ENCODE results near the gene EIF3C.
"Not testable (repeated sequence)": the region's sequence is repeated elsewhere in the genome, so short reads cannot be mapped to it uniquely, and the experiment has no call there.

EIF3C gene

GRCh38 chr16:28740631-28741030, 29.4 kb downstream of the EIF3C start:
- not testable (repeated sequence) for H4K91ac ChIP-seq (ENCODE audit: low read depth, low read length, poor library complexity); H3K14ac ChIP-seq (ENCODE audit: low read length); H3K23ac ChIP-seq (ENCODE audit: low read depth, low read length, poor library complexity); DNase-seq (ENCODE audit: low spot score); H2AFZ ChIP-seq (ENCODE audit: low read length); H4K8ac ChIP-seq (ENCODE audit: low read depth, low read length); H3K9ac ChIP-seq (ENCODE audit: low read depth, low read length, poor library complexity); H3K9me3 ChIP-seq (replicated peaks in 1 of 2; ENCODE audit: control insufficient read depth in 2 of 2, insufficient read depth in 1 of 2, low read depth in 1 of 2, low read length in 2 of 2); H3K27ac ChIP-seq (replicated peaks; ENCODE audit: low read length); H3K79me1 ChIP-seq (ENCODE audit: low read depth, low read length); H3K4ac ChIP-seq (ENCODE audit: low read length); H3K18ac ChIP-seq (ENCODE audit: low read length); H3K27me3 ChIP-seq (ENCODE audit: control insufficient read depth in 3 of 3, insufficient read depth in 3 of 3, low read depth in 1 of 3, low read length in 3 of 3); H3K4me3 ChIP-seq (ENCODE audit: low read length in 2 of 2); H2BK12ac ChIP-seq (ENCODE audit: low read length); H2AK5ac ChIP-seq (ENCODE audit: low read depth, low read length); H3K4me1 ChIP-seq (ENCODE audit: control insufficient read depth in 2 of 2, insufficient read depth in 1 of 2, low read depth in 1 of 2, low read length in 2 of 2); H3K36me3 ChIP-seq (replicated peaks in 1 of 2; ENCODE audit: control insufficient read depth in 2 of 2, insufficient read depth in 2 of 2, low read length in 2 of 2); H2BK5ac ChIP-seq (ENCODE audit: low read length); H2BK120ac ChIP-seq (ENCODE audit: low read depth, low read length); H2BK15ac ChIP-seq (ENCODE audit: low read length); H3K4me2 ChIP-seq (ENCODE audit: insufficient read depth, low read length, poor library complexity, severe bottlenecking)
- WGBS, 2 donors (ENCODE audit: extremely low coverage in 2 of 2, insufficient read length in 2 of 2, insufficient replicate concordance in 1 of 2): no CpG with 5 or more reads among the region's 27 CpGs

- WGBS, 2 donors (ENCODE audit: extremely low coverage in 2 of 2, insufficient read length in 2 of 2, insufficient replicate concordance in 1 of 2): no CpG with 5 or more reads among the region's 9 CpGs
- not testable (repeated sequence) for H4K8ac ChIP-seq (ENCODE audit: low read depth, low read length); H3K4ac ChIP-seq (ENCODE audit: low read length); H3K9me3 ChIP-seq (replicated peaks in 1 of 2; ENCODE audit: control insufficient read depth in 2 of 2, insufficient read depth in 1 of 2, low read depth in 1 of 2, low read length in 2 of 2); H2BK120ac ChIP-seq (ENCODE audit: low read depth, low read length); H2BK5ac ChIP-seq (ENCODE audit: low read length); H3K23ac ChIP-seq (ENCODE audit: low read depth, low read length, poor library complexity); H3K4me2 ChIP-seq (ENCODE audit: insufficient read depth, low read length, poor library complexity, severe bottlenecking); H3K27ac ChIP-seq (replicated peaks; ENCODE audit: low read length); H3K14ac ChIP-seq (ENCODE audit: low read length); H3K18ac ChIP-seq (ENCODE audit: low read length); H3K36me3 ChIP-seq (replicated peaks in 1 of 2; ENCODE audit: control insufficient read depth in 2 of 2, insufficient read depth in 2 of 2, low read length in 2 of 2); H2AK5ac ChIP-seq (ENCODE audit: low read depth, low read length); H3K4me1 ChIP-seq (ENCODE audit: control insufficient read depth in 2 of 2, insufficient read depth in 1 of 2, low read depth in 1 of 2, low read length in 2 of 2); H3K4me3 ChIP-seq (ENCODE audit: low read length in 2 of 2); H3K79me1 ChIP-seq (ENCODE audit: low read depth, low read length); DNase-seq (ENCODE audit: low spot score); H2AFZ ChIP-seq (ENCODE audit: low read length); H4K91ac ChIP-seq (ENCODE audit: low read depth, low read length, poor library complexity); H3K9ac ChIP-seq (ENCODE audit: low read depth, low read length, poor library complexity); H2BK12ac ChIP-seq (ENCODE audit: low read length); H3K27me3 ChIP-seq (ENCODE audit: control insufficient read depth in 3 of 3, insufficient read depth in 3 of 3, low read depth in 1 of 3, low read length in 3 of 3); H2BK15ac ChIP-seq (ENCODE audit: low read length)
Observed at GRCh38 chr16:28741295-28741694, 30.0 kb downstream of the EIF3C start.

GRCh38 chr16:28746618-28747350, 35.5 kb downstream of the EIF3C start:
- not testable (repeated sequence) for H3K18ac ChIP-seq (ENCODE audit: low read length); H3K9ac ChIP-seq (ENCODE audit: low read depth, low read length, poor library complexity); H2BK5ac ChIP-seq (ENCODE audit: low read length); H3K27me3 ChIP-seq (ENCODE audit: control insufficient read depth in 3 of 3, insufficient read depth in 3 of 3, low read depth in 1 of 3, low read length in 3 of 3); H3K23ac ChIP-seq (ENCODE audit: low read depth, low read length, poor library complexity); H2AK5ac ChIP-seq (ENCODE audit: low read depth, low read length); H2BK15ac ChIP-seq (ENCODE audit: low read length); H3K9me3 ChIP-seq (replicated peaks in 1 of 2; ENCODE audit: control insufficient read depth in 2 of 2, insufficient read depth in 1 of 2, low read depth in 1 of 2, low read length in 2 of 2); H2AFZ ChIP-seq (ENCODE audit: low read length); H3K27ac ChIP-seq (replicated peaks; ENCODE audit: low read length); H3K14ac ChIP-seq (ENCODE audit: low read length); H2BK12ac ChIP-seq (ENCODE audit: low read length); H3K36me3 ChIP-seq (replicated peaks in 1 of 2; ENCODE audit: control insufficient read depth in 2 of 2, insufficient read depth in 2 of 2, low read length in 2 of 2); DNase-seq (ENCODE audit: low spot score); H3K4ac ChIP-seq (ENCODE audit: low read length); H2BK120ac ChIP-seq (ENCODE audit: low read depth, low read length); H4K91ac ChIP-seq (ENCODE audit: low read depth, low read length, poor library complexity); H3K4me1 ChIP-seq (ENCODE audit: control insufficient read depth in 2 of 2, insufficient read depth in 1 of 2, low read depth in 1 of 2, low read length in 2 of 2); H3K4me2 ChIP-seq (ENCODE audit: insufficient read depth, low read length, poor library complexity, severe bottlenecking); H3K79me1 ChIP-seq (ENCODE audit: low read depth, low read length); H3K4me3 ChIP-seq (ENCODE audit: low read length in 2 of 2); H4K8ac ChIP-seq (ENCODE audit: low read depth, low read length)
- WGBS, 2 donors (ENCODE audit: extremely low coverage in 2 of 2, insufficient read length in 2 of 2, insufficient replicate concordance in 1 of 2): no CpG with 5 or more reads among the region's 62 CpGs

GRCh38 chr16:28749997-28750465, 38.8 kb downstream of the EIF3C start:
- not testable (repeated sequence) for H3K79me1 ChIP-seq (ENCODE audit: low read depth, low read length); H2AK5ac ChIP-seq (ENCODE audit: low read depth, low read length); H3K36me3 ChIP-seq (replicated peaks in 1 of 2; ENCODE audit: control insufficient read depth in 2 of 2, insufficient read depth in 2 of 2, low read length in 2 of 2); H2BK5ac ChIP-seq (ENCODE audit: low read length); H2BK120ac ChIP-seq (ENCODE audit: low read depth, low read length); H3K4me2 ChIP-seq (ENCODE audit: insufficient read depth, low read length, poor library complexity, severe bottlenecking); DNase-seq (ENCODE audit: low spot score); H2BK12ac ChIP-seq (ENCODE audit: low read length); H3K9ac ChIP-seq (ENCODE audit: low read depth, low read length, poor library complexity); H4K91ac ChIP-seq (ENCODE audit: low read depth, low read length, poor library complexity); H3K14ac ChIP-seq (ENCODE audit: low read length); H3K4me3 ChIP-seq (ENCODE audit: low read length in 2 of 2); H4K8ac ChIP-seq (ENCODE audit: low read depth, low read length); H3K9me3 ChIP-seq (replicated peaks in 1 of 2; ENCODE audit: control insufficient read depth in 2 of 2, insufficient read depth in 1 of 2, low read depth in 1 of 2, low read length in 2 of 2); H2AFZ ChIP-seq (ENCODE audit: low read length); H3K4me1 ChIP-seq (ENCODE audit: control insufficient read depth in 2 of 2, insufficient read depth in 1 of 2, low read depth in 1 of 2, low read length in 2 of 2); H3K27ac ChIP-seq (replicated peaks; ENCODE audit: low read length); H3K4ac ChIP-seq (ENCODE audit: low read length); H2BK15ac ChIP-seq (ENCODE audit: low read length); H3K27me3 ChIP-seq (ENCODE audit: control insufficient read depth in 3 of 3, insufficient read depth in 3 of 3, low read depth in 1 of 3, low read length in 3 of 3); H3K18ac ChIP-seq (ENCODE audit: low read length); H3K23ac ChIP-seq (ENCODE audit: low read depth, low read length, poor library complexity)
- WGBS, 2 donors (ENCODE audit: extremely low coverage in 2 of 2, insufficient read length in 2 of 2, insufficient replicate concordance in 1 of 2): no CpG with 5 or more reads among the region's 33 CpGs
